CD4-positive, alpha-beta memory T cell (primary cell): ENCODE data around the gene MAP7. TPM values are rescaled to one million over a fixed set of nuclear protein-coding genes. Genes with fewer than 3 reads are reported as not detected.

Experiments
- CTCF ChIA-PET: fragments of 350-600 bp; sonication (Branson Sonifier 250); formaldehyde crosslinking; loops from one replicate; lab custom pipeline; 2021; ENCODE audit warnings: inconsistent platforms; ENCODE audit not compliant: partially characterized antibody; lab: Charles Lee
- POLR2A ChIA-PET: fragments of 350-600 bp; sonication (Branson Sonifier 250); formaldehyde crosslinking; loops from one replicate; lab custom pipeline; 2021; ENCODE audit not compliant: partially characterized antibody; lab: Charles Lee
- DNase-seq, 5 donors: peaks; one replicate each; pipeline versions ENCODE4 v3.0.0 to v3.0.0-alpha.2; 2020 to 2022; ENCODE audit warnings: mixed read lengths in 1 of 5
- H3K27ac ChIP-seq: one replicate; pipeline ENCODE4 v1.7.0; 2013; ENCODE audit warnings: low read depth, low read length
- H3K27me3 ChIP-seq: 2 replicates; pipeline ENCODE4 v1.7.0; 2013; ENCODE audit warnings: mild to moderate bottlenecking, low read length, moderate library complexity; ENCODE audit not compliant: insufficient read depth
- H3K36me3 ChIP-seq: 2 replicates; pipeline ENCODE4 v1.7.0; 2013; ENCODE audit warnings: mild to moderate bottlenecking, low read length, moderate library complexity; ENCODE audit not compliant: insufficient read depth
- H3K4me1 ChIP-seq: 2 replicates; pipeline ENCODE4 v1.7.0; 2013; ENCODE audit warnings: mild to moderate bottlenecking, low read length, moderate library complexity; ENCODE audit not compliant: insufficient read depth
- H3K4me3 ChIP-seq, 2 donors: one replicate each; pipeline ENCODE4 v1.7.0; 2013; ENCODE audit warnings: low read length in 2 of 2, mild to moderate bottlenecking in 1 of 2
- H3K9me3 ChIP-seq, 2 donors: one replicate each; pipeline ENCODE4 v1.7.0; 2013; ENCODE audit warnings: low read length in 2 of 2, control low read depth in 1 of 2; ENCODE audit not compliant: control insufficient read depth in 1 of 2
- H3K27ac Mint-ChIP-seq, 7 donors: one replicate each; pipeline ENCODE4 v1.8.0; 2020 to 2021; ENCODE audit warnings: mixed read lengths in 7 of 7, mild to moderate bottlenecking in 6 of 7, inconsistent platforms in 3 of 7, moderate library complexity in 3 of 7
- H3K27me3 Mint-ChIP-seq, 2 donors: one replicate each; pipeline ENCODE4 v1.8.0; 2020 to 2021; ENCODE audit warnings: mixed read lengths in 2 of 2
- H3K36me3 Mint-ChIP-seq, 2 donors: one replicate each; pipeline ENCODE4 v1.8.0; 2020 to 2021; ENCODE audit warnings: mixed read lengths in 2 of 2, inconsistent platforms in 1 of 2, mild to moderate bottlenecking in 1 of 2
- H3K4me1 Mint-ChIP-seq, 4 donors: one replicate each; pipeline ENCODE4 v1.8.0; 2020 to 2021; ENCODE audit warnings: mixed read lengths in 4 of 4, mild to moderate bottlenecking in 1 of 4
- H3K4me3 Mint-ChIP-seq, 8 donors: one replicate each; pipeline ENCODE4 v1.8.0; 2020 to 2021; ENCODE audit warnings: mixed read lengths in 8 of 8, mild to moderate bottlenecking in 7 of 8, moderate library complexity in 6 of 8, inconsistent platforms in 3 of 8
- H3K9me3 Mint-ChIP-seq, 8 donors: one replicate each; pipeline ENCODE4 v1.8.0; 2020 to 2021; ENCODE audit warnings: mixed read lengths in 8 of 8, mild to moderate bottlenecking in 5 of 8, inconsistent platforms in 3 of 8, moderate library complexity in 1 of 8
- intact Hi-C: fragments of 100-400 bp; cut with micrococcal nuclease; formaldehyde crosslinking; loops from one replicate; pipeline ENCODE4 v1.15.1; 2023
- polyA plus RNA-seq, 2 donors: library from polyadenylated mRNA; unstranded; fragments of 300-500 nt; fragmentation: Illumina TruSeq; gene quantifications; one replicate each; pipeline ENCODE4 v1.2.3, GENCODE V29; 2021
- total RNA-seq, 2 experiments: library from RNA; stranded (reverse); gene quantifications; one replicate each; pipeline ENCODE4 v1.2.3, GENCODE V29; 2021

Gene MAP7
- total and polyA plus RNA-seq, 4 experiments from 2014 or later, result 0.55 to 1.5 (median 0.65) TPM

DNA sequence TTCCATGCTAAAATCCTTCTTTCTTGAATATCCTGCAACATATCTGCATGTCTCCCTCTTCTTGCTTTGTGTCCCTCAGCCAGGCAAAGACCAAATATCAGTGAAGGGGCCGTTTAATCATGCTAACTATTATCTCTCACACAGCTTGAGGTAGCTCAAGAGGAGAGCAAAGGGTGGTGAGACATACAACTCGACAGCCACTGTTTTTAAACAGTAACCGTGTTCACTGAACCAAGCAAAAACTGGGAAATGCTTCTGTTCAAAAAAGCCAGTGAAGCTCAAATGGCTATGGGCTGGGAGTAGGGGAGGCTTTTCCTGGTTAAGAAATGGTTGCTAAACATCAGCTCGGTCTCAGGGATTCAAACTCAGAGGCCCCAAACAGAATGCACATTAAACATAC lies 83.4 kb downstream of the MAP7 start:
- no peaks in the 10 kb centered on the region for H3K4me1 ChIP-seq
- intact Hi-C loops, result no loop called here
- no peak for DNase-seq
- ChIA-PET POLR2A (no interaction called here), CTCF (no interaction called here)
- Mint-ChIP-seq H3K9me3 (no peaks in the 10 kb centered on the region), H3K4me1 (peaks cover 3 to 8% (median 7%) of the 10 kb centered on the region in 4 donors), H3K36me3 (no peaks in the 10 kb centered on the region), H3K27me3 (peaks cover 2 to 6% of the 10 kb centered on the region in 2 donors), H3K27ac (no peak overlapping the region), H3K4me3 (no peak overlapping the region)
- no peaks in the 10 kb centered on the region for H3K9me3 ChIP-seq
- no peak overlapping the region for H3K4me3 ChIP-seq
- no peaks in the 10 kb centered on the region for H3K36me3 ChIP-seq
- H3K27me3 ChIP-seq, result peaks cover 6% of the 10 kb centered on the region
- H3K27ac ChIP-seq, result no peak overlapping the region

DNA sequence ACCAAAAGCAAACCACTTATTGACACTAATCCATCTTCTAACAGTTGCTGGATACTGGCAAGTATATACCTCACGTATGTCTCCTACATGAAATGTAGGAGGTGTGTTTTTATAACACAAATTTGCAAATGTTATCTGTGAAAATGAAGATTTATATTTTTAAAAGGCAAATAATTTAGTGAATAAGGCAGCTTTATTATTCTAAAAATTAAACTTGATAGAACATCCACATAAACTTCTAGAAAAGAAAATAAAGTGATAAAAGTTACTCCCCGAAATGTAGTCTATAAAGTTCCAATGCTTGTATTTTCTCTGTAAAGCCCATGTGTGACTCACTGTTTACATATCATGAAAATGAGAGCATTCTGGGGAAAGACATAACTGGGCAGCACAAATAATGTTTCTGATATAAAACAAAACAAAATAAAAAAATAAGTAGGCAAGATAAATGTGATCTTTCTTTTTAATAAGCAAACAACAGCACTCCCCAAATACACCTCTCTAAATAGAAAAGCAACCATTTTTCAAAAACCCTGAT lies 84.4 kb downstream of the MAP7 start:
- Mint-ChIP-seq H3K4me3 (no peak overlapping the region), H3K9me3 (no peaks in the 10 kb centered on the region), H3K36me3 (no peaks in the 10 kb centered on the region), H3K27ac (no peak overlapping the region), H3K27me3 (peaks cover 2 to 6% of the 10 kb centered on the region in 2 donors), H3K4me1 (peaks cover 3 to 8% (median 7%) of the 10 kb centered on the region in 4 donors)
- Histone ChIP-seq H3K9me3 (no peaks in the 10 kb centered on the region), H3K27me3 (peaks cover 6% of the 10 kb centered on the region), H3K4me1 (no peaks in the 10 kb centered on the region), H3K36me3 (no peaks in the 10 kb centered on the region), H3K4me3 (no peak overlapping the region), H3K27ac (no peak overlapping the region)
- CTCF ChIA-PET, result no interaction called here
- DNase-seq, result no peak
- POLR2A ChIA-PET, result no interaction called here
- intact Hi-C loops, result no loop called here

DNA sequence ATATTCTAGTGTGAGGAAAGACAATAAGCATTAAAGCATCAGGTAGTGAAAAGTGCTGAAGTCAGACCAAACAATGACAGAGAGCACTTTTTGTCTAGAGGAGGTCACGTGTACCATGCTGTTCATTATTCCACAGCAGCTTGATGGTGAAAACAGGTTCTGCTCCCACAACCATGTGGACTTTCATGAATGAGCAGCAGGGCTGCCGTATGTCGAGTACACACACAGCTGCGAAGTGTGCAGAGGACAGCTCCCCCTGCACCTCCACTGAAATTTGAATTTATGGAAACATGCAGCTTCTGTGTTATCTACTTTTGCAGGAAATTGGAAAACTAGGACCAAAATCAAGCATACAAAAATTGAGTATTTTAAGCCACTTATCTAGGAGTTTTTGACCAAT lies 85.3 kb downstream of the MAP7 start:
- CTCF ChIA-PET, result no interaction called here
- intact Hi-C loops, result no loop called here
- Mint-ChIP-seq H3K4me1 (peaks cover 3 to 8% (median 7%) of the 10 kb centered on the region in 4 donors), H3K36me3 (no peaks in the 10 kb centered on the region), H3K9me3 (no peaks in the 10 kb centered on the region), H3K27me3 (peaks cover under 1 to 1% of the 10 kb centered on the region in 2 donors), H3K4me3 (no peak overlapping the region), H3K27ac (no peak overlapping the region)
- Histone ChIP-seq H3K27ac (no peak overlapping the region), H3K36me3 (no peaks in the 10 kb centered on the region), H3K9me3 (no peaks in the 10 kb centered on the region), H3K4me3 (no peak overlapping the region), H3K27me3 (peaks cover 6% of the 10 kb centered on the region), H3K4me1 (no peaks in the 10 kb centered on the region)
- DNase-seq, result no peak
- POLR2A ChIA-PET, result no interaction called here

DNA sequence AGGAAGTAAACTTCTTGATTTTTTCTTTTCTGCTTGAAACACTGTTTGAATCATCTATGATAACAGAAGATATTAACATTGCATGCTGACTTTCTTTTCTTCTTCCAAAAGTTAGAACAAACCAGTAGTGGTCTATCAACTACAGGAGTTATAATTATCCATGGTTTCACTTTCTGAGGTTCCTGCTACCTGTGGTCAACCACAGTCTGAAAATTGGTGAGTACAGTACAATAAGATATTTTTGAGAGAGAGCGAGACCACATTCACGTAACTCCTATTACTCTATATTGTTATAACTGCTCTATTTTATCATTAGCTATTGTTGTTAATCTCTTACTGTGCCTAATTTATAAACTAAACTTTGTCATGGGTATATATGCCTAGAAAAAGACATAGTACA lies 86.1 kb downstream of the MAP7 start:
- H3K4me1 Mint-ChIP-seq, result peaks cover 3 to 8% (median 6%) of the 10 kb centered on the region in 4 donors
- H3K4me3 Mint-ChIP-seq, result no peak overlapping the region
- Histone ChIP-seq H3K27me3 (peaks cover 6% of the 10 kb centered on the region), H3K9me3 (no peaks in the 10 kb centered on the region), H3K4me3 (no peak overlapping the region), H3K27ac (no peak overlapping the region), H3K4me1 (no peaks in the 10 kb centered on the region), H3K36me3 (no peaks in the 10 kb centered on the region)
- ChIA-PET CTCF (no interaction called here), POLR2A (no interaction called here)
- H3K9me3 Mint-ChIP-seq, result no peaks in the 10 kb centered on the region
- no peak overlapping the region for H3K27ac Mint-ChIP-seq
- no peak for DNase-seq
- intact Hi-C loops, result no loop called here
- peaks cover 0 to 1% of the 10 kb centered on the region in 2 donors for H3K27me3 Mint-ChIP-seq
- H3K36me3 Mint-ChIP-seq, result no peaks in the 10 kb centered on the region

DNA sequence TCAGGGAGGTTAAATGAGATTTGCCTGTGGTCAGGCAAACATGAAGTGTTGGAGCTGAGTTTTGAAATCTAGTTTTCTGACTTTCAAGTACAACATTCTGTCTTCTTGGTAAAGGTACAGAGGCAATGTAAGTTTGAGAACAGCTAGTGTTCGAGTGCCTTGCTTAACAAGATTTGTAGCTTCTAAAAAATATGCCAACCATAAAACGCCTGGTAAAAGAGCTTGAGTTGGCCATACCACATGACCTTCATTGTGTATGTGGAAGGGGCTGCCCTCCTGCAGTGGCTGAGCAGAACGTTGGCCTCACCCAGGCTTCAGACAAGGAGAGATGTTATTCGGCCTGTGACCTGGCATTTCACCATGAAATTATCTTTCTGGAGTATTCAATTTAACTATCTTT lies 86.5 kb downstream of the MAP7 start:
- H3K36me3 ChIP-seq, result no peaks in the 10 kb centered on the region
- Mint-ChIP-seq H3K4me3 (no peak overlapping the region), H3K27ac (no peak overlapping the region), H3K4me1 (peaks cover 3 to 8% (median 6%) of the 10 kb centered on the region in 4 donors), H3K27me3 (peaks cover 1% of the 10 kb centered on the region in 2 donors), H3K36me3 (no peaks in the 10 kb centered on the region), H3K9me3 (no peaks in the 10 kb centered on the region)
- no peaks in the 10 kb centered on the region for H3K9me3 ChIP-seq
- no peaks in the 10 kb centered on the region for H3K4me1 ChIP-seq
- H3K27ac ChIP-seq, result no peak overlapping the region
- intact Hi-C loops, result no loop called here
- H3K27me3 ChIP-seq, result peaks cover 6% of the 10 kb centered on the region
- DNase-seq, result no peak
- H3K4me3 ChIP-seq, result no peak overlapping the region
- POLR2A ChIA-PET, result no interaction called here
- CTCF ChIA-PET, result no interaction called here

DNA sequence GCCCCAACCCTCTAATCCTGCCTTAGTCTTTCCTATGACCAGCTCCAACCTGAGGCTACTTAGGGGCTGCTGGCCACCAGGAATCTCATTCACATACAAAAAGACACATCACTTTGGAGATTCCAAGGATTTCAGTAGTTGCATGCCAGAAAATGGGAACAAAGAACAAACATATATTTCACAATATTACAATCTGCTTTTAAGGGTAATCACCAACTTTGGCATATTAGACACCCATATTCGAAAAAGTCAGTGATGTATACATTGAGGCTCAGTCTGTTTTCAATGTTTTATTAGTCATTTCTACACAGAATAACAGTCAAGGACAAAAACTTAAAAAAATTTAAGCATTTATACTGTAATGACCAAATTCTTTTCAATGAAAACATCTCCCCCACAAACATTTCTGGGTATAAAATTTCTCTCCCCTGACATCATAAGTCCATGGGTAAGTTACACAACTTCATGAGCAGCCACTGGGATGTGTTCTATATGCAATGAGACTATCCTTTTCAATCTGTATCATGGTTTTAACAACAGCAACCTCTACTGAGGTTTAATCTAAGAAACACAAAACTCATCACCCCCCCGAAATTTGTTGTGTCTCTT lies 103.5 kb downstream of the MAP7 start:
- DNase-seq, result no peak
- no peaks in the 10 kb centered on the region for H3K27me3 ChIP-seq
- no peaks in the 10 kb centered on the region for H3K4me1 ChIP-seq
- POLR2A ChIA-PET, result no interaction called here
- Mint-ChIP-seq H3K27me3 (peaks cover 0 to 6% of the 10 kb centered on the region in 2 donors), H3K36me3 (no peaks in the 10 kb centered on the region), H3K27ac (no peak overlapping the region), H3K9me3 (peaks cover 0 to 8% (median 4%) of the 10 kb centered on the region in 8 donors), H3K4me1 (no peaks in the 10 kb centered on the region), H3K4me3 (no peak overlapping the region)
- no peak overlapping the region for H3K4me3 ChIP-seq
- H3K36me3 ChIP-seq, result no peaks in the 10 kb centered on the region
- no peak overlapping the region for H3K27ac ChIP-seq
- CTCF ChIA-PET, result no interaction called here
- intact Hi-C loops, result no loop called here
- no peaks in the 10 kb centered on the region for H3K9me3 ChIP-seq

DNA sequence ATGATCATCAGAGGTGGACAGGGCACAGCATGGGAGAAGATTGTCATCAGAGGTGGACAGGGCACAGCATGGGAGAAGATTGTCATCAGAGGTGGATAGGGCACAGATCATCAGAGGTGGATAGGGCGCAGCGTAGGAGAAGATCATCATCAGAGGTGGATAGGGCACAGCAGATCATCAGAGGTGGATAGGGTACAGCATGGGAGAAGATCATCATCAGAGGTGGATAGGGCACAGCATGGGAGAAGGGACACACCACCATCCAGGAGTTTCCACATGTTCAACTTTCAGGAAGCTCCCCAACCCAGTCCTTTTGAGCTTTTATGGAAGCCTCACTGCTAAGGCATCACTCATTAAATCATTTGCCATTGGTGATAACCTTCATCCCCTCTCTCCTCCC lies 104.1 kb downstream of the MAP7 start:
- Histone ChIP-seq H3K27ac (no peak overlapping the region), H3K36me3 (no peaks in the 10 kb centered on the region), H3K27me3 (no peaks in the 10 kb centered on the region), H3K9me3 (no peaks in the 10 kb centered on the region), H3K4me3 (no peak overlapping the region), H3K4me1 (no peaks in the 10 kb centered on the region)
- intact Hi-C loops, result no loop called here
- peaks cover 0 to 3% of the 10 kb centered on the region in 2 donors for H3K27me3 Mint-ChIP-seq
- H3K4me1 Mint-ChIP-seq, result no peaks in the 10 kb centered on the region
- no peak overlapping the region for H3K4me3 Mint-ChIP-seq
- H3K9me3 Mint-ChIP-seq, result peaks cover 0 to 5% (median 2%) of the 10 kb centered on the region in 8 donors
- ChIA-PET POLR2A (no interaction called here), CTCF (no interaction called here)
- no peaks in the 10 kb centered on the region for H3K36me3 Mint-ChIP-seq
- no peak for DNase-seq
- no peak overlapping the region for H3K27ac Mint-ChIP-seq
